K562 (cell line): Measurements from ENCODE around the gene SLC22A4. TPM values are rescaled to one million over a fixed set of nuclear protein-coding genes. Genes with fewer than 3 reads are reported as not detected.
A peak's percentile ranks its signal among the peaks of the same experiment; 100 is the strongest.

Experiments used
- MTA2 ChIP-seq: fragments of 450-650 bp; IDR thresholded peaks from 2 replicates; pipeline ENCODE4 v1.6.1; 2016; ENCODE audit warnings: low read depth
- RBFOX2 ChIP-seq: fragments of 200-400 bp; formaldehyde crosslinking; IDR thresholded peaks from 2 replicates; pipeline ENCODE4 v1.6.1; 2017; ENCODE audit warnings: low read depth, mild to moderate bottlenecking, low read length, moderate library complexity
- polyA plus RNA-seq, 8 experiments: library from polyadenylated mRNA; depleted of rRNA in 4 of 8; stranded (reverse) in 5 of 8; unstranded in 3 of 8; fragments of >200 nt; fragmentation: Nextera tagmentation in 2 of 8; fragmentation: Illumina TruSeq in 1 of 8; extraction: Ambion mirVana in 2 of 8; extraction: Trizol in 1 of 8; gene quantifications; 2 replicates each; pipeline versions ENCODE4 v1.2.1 to v1.2.3, GENCODE V29; 2011 to 2014; ENCODE audit warnings: inconsistent platforms in 1 of 8, missing spikeins in 1 of 8
- total RNA-seq, 7 experiments: library from RNA; depleted of rRNA in 6 of 7; stranded (reverse); fragments of >200 nt in 6 of 7; fragmentation: Illumina TruSeq in 2 of 7; extraction: Trizol in 2 of 7; gene quantifications; 2 replicates each; pipeline versions ENCODE4 v1.2.1 to v1.2.3, GENCODE V29; 2011 to 2021; ENCODE audit warnings: low replicate concordance in 1 of 7
- TF ChIP-seq, protein P1 (sequence below), 2 experiments: fragments of 450-650 bp in 1 of 2; sonication (generic) in 1 of 2; formaldehyde crosslinking in 1 of 2; IDR thresholded peaks; 2 replicates each; pipeline versions ENCODE4 v1.7.1 to v1.9.0; 2016 to 2022; ENCODE audit warnings: inconsistent platforms in 1 of 2, mild to moderate bottlenecking in 1 of 2, missing genetic modification reagents in 1 of 2
- TF ChIP-seq, protein P2 (sequence below): fragments of 250-450 bp; sonication (Bioruptor Pico); IDR thresholded peaks from 2 replicates; pipeline ENCODE4 v1.8.0; 2022; ENCODE audit warnings: moderate library complexity, mild to moderate bottlenecking, inconsistent platforms

The SLC22A4 gene
- total and polyA plus RNA-seq, 9 of the 15 experiments (the other 6 are each of a cell fraction or from before 2014, with no cell fraction given), result 2.7 to 9.5 (median 6.2) TPM

- TF ChIP-seq, protein P1, sequence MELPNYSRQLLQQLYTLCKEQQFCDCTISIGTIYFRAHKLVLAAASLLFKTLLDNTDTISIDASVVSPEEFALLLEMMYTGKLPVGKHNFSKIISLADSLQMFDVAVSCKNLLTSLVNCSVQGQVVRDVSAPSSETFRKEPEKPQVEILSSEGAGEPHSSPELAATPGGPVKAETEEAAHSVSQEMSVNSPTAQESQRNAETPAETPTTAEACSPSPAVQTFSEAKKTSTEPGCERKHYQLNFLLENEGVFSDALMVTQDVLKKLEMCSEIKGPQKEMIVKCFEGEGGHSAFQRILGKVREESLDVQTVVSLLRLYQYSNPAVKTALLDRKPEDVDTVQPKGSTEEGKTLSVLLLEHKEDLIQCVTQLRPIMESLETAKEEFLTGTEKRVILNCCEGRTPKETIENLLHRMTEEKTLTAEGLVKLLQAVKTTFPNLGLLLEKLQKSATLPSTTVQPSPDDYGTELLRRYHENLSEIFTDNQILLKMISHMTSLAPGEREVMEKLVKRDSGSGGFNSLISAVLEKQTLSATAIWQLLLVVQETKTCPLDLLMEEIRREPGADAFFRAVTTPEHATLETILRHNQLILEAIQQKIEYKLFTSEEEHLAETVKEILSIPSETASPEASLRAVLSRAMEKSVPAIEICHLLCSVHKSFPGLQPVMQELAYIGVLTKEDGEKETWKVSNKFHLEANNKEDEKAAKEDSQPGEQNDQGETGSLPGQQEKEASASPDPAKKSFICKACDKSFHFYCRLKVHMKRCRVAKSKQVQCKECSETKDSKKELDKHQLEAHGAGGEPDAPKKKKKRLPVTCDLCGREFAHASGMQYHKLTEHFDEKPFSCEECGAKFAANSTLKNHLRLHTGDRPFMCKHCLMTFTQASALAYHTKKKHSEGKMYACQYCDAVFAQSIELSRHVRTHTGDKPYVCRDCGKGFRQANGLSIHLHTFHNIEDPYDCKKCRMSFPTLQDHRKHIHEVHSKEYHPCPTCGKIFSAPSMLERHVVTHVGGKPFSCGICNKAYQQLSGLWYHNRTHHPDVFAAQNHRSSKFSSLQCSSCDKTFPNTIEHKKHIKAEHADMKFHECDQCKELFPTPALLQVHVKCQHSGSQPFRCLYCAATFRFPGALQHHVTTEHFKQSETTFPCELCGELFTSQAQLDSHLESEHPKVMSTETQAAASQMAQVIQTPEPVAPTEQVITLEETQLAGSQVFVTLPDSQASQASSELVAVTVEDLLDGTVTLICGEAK (IDR thresholded peaks at IDR 0.05), result no peak
- TF ChIP-seq, protein P1 (CRISPR knock-in tag; IDR thresholded peaks at IDR 0.05), result no peak
- TF ChIP-seq, protein P2, sequence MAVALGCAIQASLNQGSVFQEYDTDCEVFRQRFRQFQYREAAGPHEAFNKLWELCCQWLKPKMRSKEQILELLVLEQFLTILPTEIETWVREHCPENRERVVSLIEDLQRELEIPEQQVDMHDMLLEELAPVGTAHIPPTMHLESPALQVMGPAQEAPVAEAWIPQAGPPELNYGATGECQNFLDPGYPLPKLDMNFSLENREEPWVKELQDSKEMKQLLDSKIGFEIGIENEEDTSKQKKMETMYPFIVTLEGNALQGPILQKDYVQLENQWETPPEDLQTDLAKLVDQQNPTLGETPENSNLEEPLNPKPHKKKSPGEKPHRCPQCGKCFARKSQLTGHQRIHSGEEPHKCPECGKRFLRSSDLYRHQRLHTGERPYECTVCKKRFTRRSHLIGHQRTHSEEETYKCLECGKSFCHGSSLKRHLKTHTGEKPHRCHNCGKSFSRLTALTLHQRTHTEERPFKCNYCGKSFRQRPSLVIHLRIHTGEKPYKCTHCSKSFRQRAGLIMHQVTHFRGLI (CRISPR knock-in tag), result no peak
- TF ChIP-seq RBFOX2 (peak; percentile 44), MTA2 (no peak)
Measured at GRCh38 chr5:132296412-132297016, 2.3 kb downstream of the SLC22A4 start (continued).
